Measurements from ENCODE around the gene DSCAM.

Gene DSCAM

GRCh38 chr21:40425981-40426380, 421.0 kb downstream of the DSCAM start:
- TF ChIP-seq CTCF (IDR thresholded peaks at IDR 0.05; ENCODE audit: low read depth, low read length, missing control alignments) = no peak
- H3K36me3 ChIP-seq (replicated peaks) = no peaks in the 10 kb centered on the region
- no peak overlapping the region for H3K27ac ChIP-seq
- no peaks in the 10 kb centered on the region for H3K27me3 ChIP-seq (replicated peaks)
- in situ Hi-C loops (cut with HindIII; ENCODE audit: low pct_ligation_motif_present, low sequenced_read_pairs) = no loop called here
- no peak for DNase-seq
- no peak overlapping the region for H3K4me3 ChIP-seq (ENCODE audit: low read depth, low read length)

- TF ChIP-seq CTCF (IDR thresholded peaks at IDR 0.05; ENCODE audit: low read depth, low read length, missing control alignments) = no peak
- H3K4me3 ChIP-seq (ENCODE audit: low read depth, low read length) = no peak overlapping the region
Measured at GRCh38 chr21:40422896-40423635, 423.9 kb downstream of the DSCAM start.

GRCh38 chr21:40421121-40421520, 425.8 kb downstream of the DSCAM start:
- Histone ChIP-seq H3K27me3 (replicated peaks) (no peaks in the 10 kb centered on the region), H3K36me3 (replicated peaks) (no peaks in the 10 kb centered on the region), H3K27ac (no peak overlapping the region), H3K4me3 (ENCODE audit: low read depth, low read length) (no peak overlapping the region)
- TF ChIP-seq CTCF (IDR thresholded peaks at IDR 0.05; ENCODE audit: low read depth, low read length, missing control alignments) = no peak
- no peak for DNase-seq
- in situ Hi-C loops (cut with HindIII; ENCODE audit: low pct_ligation_motif_present, low sequenced_read_pairs) = no loop called here

More at GRCh38 chr21:40422896-40423635, 423.9 kb downstream of the DSCAM start:
- Histone ChIP-seq H3K27ac (no peak overlapping the region), H3K27me3 (replicated peaks) (no peaks in the 10 kb centered on the region), H3K36me3 (replicated peaks) (no peaks in the 10 kb centered on the region)
- in situ Hi-C loops (cut with HindIII; ENCODE audit: low pct_ligation_motif_present, low sequenced_read_pairs) = no loop called here
- no peak for DNase-seq

GRCh38 chr21:40416572-40416971, 430.4 kb downstream of the DSCAM start:
- Histone ChIP-seq H3K27ac (no peak overlapping the region), H3K4me3 (ENCODE audit: low read depth, low read length) (no peak overlapping the region), H3K36me3 (replicated peaks) (no peaks in the 10 kb centered on the region), H3K27me3 (replicated peaks) (no peaks in the 10 kb centered on the region)
- no peak for DNase-seq
- in situ Hi-C loops (cut with HindIII; ENCODE audit: low pct_ligation_motif_present, low sequenced_read_pairs) = no loop called here
- no peak for TF ChIP-seq CTCF (IDR thresholded peaks at IDR 0.05; ENCODE audit: low read depth, low read length, missing control alignments)

GRCh38 chr21:40408561-40408960, 438.4 kb downstream of the DSCAM start:
- H3K4me3 ChIP-seq (ENCODE audit: low read depth, low read length) = no peak overlapping the region
- DNase-seq = no peak
- no peak overlapping the region for H3K27ac ChIP-seq
- TF ChIP-seq CTCF (IDR thresholded peaks at IDR 0.05; ENCODE audit: low read depth, low read length, missing control alignments) = no peak
- in situ Hi-C loops (cut with HindIII; ENCODE audit: low pct_ligation_motif_present, low sequenced_read_pairs) = no loop called here
- no peaks in the 10 kb centered on the region for H3K27me3 ChIP-seq (replicated peaks)
- no peaks in the 10 kb centered on the region for H3K36me3 ChIP-seq (replicated peaks)

GRCh38 chr21:40404396-40404800, 442.6 kb downstream of the DSCAM start:
- TF ChIP-seq CTCF (IDR thresholded peaks at IDR 0.05; ENCODE audit: low read depth, low read length, missing control alignments) = no peak
- DNase-seq = no peak
- H3K27me3 ChIP-seq (replicated peaks) = no peaks in the 10 kb centered on the region
- no peak overlapping the region for H3K27ac ChIP-seq
- in situ Hi-C loops (cut with HindIII; ENCODE audit: low pct_ligation_motif_present, low sequenced_read_pairs) = no loop called here
- H3K4me3 ChIP-seq (ENCODE audit: low read depth, low read length) = no peak overlapping the region
- H3K36me3 ChIP-seq (replicated peaks) = no peaks in the 10 kb centered on the region
